Glutamatergic neuron (in vitro differentiated cells): ENCODE data around the gene ADGRG3. TPM values are rescaled to one million over a fixed set of nuclear protein-coding genes. Genes with fewer than 3 reads are reported as not detected.

Experiments
- DNase-seq: peaks from one replicate; pipeline ENCODE4 v3.0.0; 2022
- H3K27ac Mint-ChIP-seq: one replicate; pipeline ENCODE4 v1.8.0; 2020; ENCODE audit warnings: mild to moderate bottlenecking, mixed read lengths, inconsistent platforms; ENCODE audit not compliant: unreplicated experiment
- H3K27me3 Mint-ChIP-seq: one replicate; pipeline ENCODE4 v1.8.0; 2020; ENCODE audit warnings: mild to moderate bottlenecking, moderate library complexity, mixed read lengths, inconsistent platforms; ENCODE audit not compliant: unreplicated experiment
- H3K36me3 Mint-ChIP-seq: one replicate; pipeline ENCODE4 v1.8.0; 2020; ENCODE audit warnings: mild to moderate bottlenecking, mixed read lengths, inconsistent platforms; ENCODE audit not compliant: unreplicated experiment
- H3K4me1 Mint-ChIP-seq: one replicate; pipeline ENCODE4 v1.8.0; 2020; ENCODE audit warnings: mild to moderate bottlenecking, low read depth, mixed read lengths, inconsistent platforms; ENCODE audit not compliant: unreplicated experiment
- H3K4me3 Mint-ChIP-seq: one replicate; pipeline ENCODE4 v1.8.0; 2020; ENCODE audit warnings: mild to moderate bottlenecking, mixed read lengths, inconsistent platforms; ENCODE audit not compliant: unreplicated experiment
- H3K9me3 Mint-ChIP-seq: one replicate; pipeline ENCODE4 v1.8.0; 2020; ENCODE audit warnings: mild to moderate bottlenecking, moderate library complexity, mixed read lengths, inconsistent platforms; ENCODE audit not compliant: unreplicated experiment
- CTCF ChIP-seq: fragments of 200-600 bp; sonication (generic); IDR thresholded peaks from one replicate; pipeline ENCODE4 v1.5.0; 2021; ENCODE audit not compliant: partially characterized antibody, unreplicated experiment
- total RNA-seq: library from RNA; stranded (reverse); fragmentation: NEBNext Ultra II Directional; extraction: Animal tissue kit (Norgen Biotek cat#: 25700); gene quantifications from one replicate; pipeline ENCODE4 v1.2.1, GENCODE V29; 2021; ENCODE audit not compliant: unreplicated experiment

ADGRG3 gene
- total RNA-seq, 1 donor from 2014 or later, result not detected

- H3K4me1 Mint-ChIP-seq, result peaks cover 2% of the 10 kb centered on the region
- peaks cover 2% of the 10 kb centered on the region for H3K27me3 Mint-ChIP-seq
- TF ChIP-seq CTCF, result no peak
Observed at GRCh38 chr16:57694725-57695679, 26.9 kb downstream of the ADGRG3 start, which contains the start of gene DRC7. Gene DRC7, plus strand, starts transcription at chr16:57694806. Its CDS starts 3,144 bp downstream, at chr16:57697950.

GRCh38 chr16:57695680-57696069, 27.6 kb downstream of the ADGRG3 start:
- H3K27ac Mint-ChIP-seq, result no peak overlapping the region
- no peak overlapping the region for H3K4me3 Mint-ChIP-seq
- H3K27me3 Mint-ChIP-seq, result peaks cover 2% of the 10 kb centered on the region
- no peak for TF ChIP-seq CTCF
- no peak for DNase-seq
- no peaks in the 10 kb centered on the region for H3K36me3 Mint-ChIP-seq
- no peaks in the 10 kb centered on the region for H3K9me3 Mint-ChIP-seq
- H3K4me1 Mint-ChIP-seq, result peaks cover 2% of the 10 kb centered on the region

More at GRCh38 chr16:57694725-57695679, 26.9 kb downstream of the ADGRG3 start, which contains the start of gene DRC7:
- H3K27ac Mint-ChIP-seq, result no peak within 1 kb of the TSS
- H3K36me3 Mint-ChIP-seq, result no peaks in the 10 kb centered on the region
- H3K9me3 Mint-ChIP-seq, result no peaks in the 10 kb centered on the region
- peak; percentile 61 for DNase-seq
- peak within 1 kb of the TSS; percentile 64 for H3K4me3 Mint-ChIP-seq

GRCh38 chr16:57696240-57696639, 28.1 kb downstream of the ADGRG3 start:
- Mint-ChIP-seq H3K27me3 (peaks cover 2% of the 10 kb centered on the region), H3K36me3 (no peaks in the 10 kb centered on the region), H3K27ac (no peak overlapping the region), H3K4me3 (no peak overlapping the region), H3K4me1 (peaks cover 2% of the 10 kb centered on the region), H3K9me3 (no peaks in the 10 kb centered on the region)
- DNase-seq, result no peak
- no peak for TF ChIP-seq CTCF

GRCh38 chr16:57697896-57698537, 29.9 kb downstream of the ADGRG3 start:
- TF ChIP-seq CTCF, result no peak
- no peak for DNase-seq
- H3K27me3 Mint-ChIP-seq, result peaks cover 2% of the 10 kb centered on the region
- peaks cover 2% of the 10 kb centered on the region for H3K4me1 Mint-ChIP-seq
- H3K27ac Mint-ChIP-seq, result no peak overlapping the region
- H3K4me3 Mint-ChIP-seq, result no peak overlapping the region
- H3K9me3 Mint-ChIP-seq, result no peaks in the 10 kb centered on the region
- no peaks in the 10 kb centered on the region for H3K36me3 Mint-ChIP-seq
